ENCODE results near the gene DMRT3. TPM values are rescaled to one million over a fixed set of nuclear protein-coding genes. Genes with fewer than 3 reads are reported as not detected.

Gene DMRT3
- total and polyA plus RNA-seq, 2 donors from 2014 or later = not detected

DNA sequence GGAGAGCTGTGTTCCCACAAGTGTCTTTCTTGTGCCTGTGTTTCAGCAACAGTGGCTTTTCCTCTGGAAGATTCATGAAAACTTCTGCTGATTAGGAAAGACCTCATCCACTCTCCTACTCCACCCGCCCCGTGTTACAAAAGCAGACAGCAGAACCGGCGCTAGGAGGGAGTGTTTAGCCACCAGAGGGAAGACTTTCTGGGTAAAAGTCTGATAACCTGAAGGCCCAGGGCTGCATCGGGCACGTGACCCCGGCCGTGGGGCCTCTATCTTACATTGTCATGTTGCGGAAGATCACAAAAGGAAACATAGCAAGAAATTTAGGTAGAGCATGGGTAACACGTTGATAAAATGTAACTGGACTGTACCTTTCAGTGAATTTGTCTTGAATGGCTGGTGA lies 41.7 kb downstream of the DMRT3 start:
- Histone ChIP-seq H3K4me1 (ENCODE audit: control insufficient read depth in 2 of 3, insufficient read depth in 2 of 3, low read depth in 1 of 3, low read length in 3 of 3) (no peaks in the 10 kb centered on the region), H3K9me3 (ENCODE audit: control insufficient read depth in 2 of 3, insufficient read depth in 1 of 3, low read length in 3 of 3) (peaks cover 0 to 7% (median 3%) of the 10 kb centered on the region in 3 donors), H3K9ac (ENCODE audit: low read length in 3 of 3) (no peak overlapping the region), H3K27me3 (ENCODE audit: control insufficient read depth, insufficient read depth, low read length) (no peaks in the 10 kb centered on the region), H3K4me3 (ENCODE audit: low read length in 3 of 3) (no peak overlapping the region), H3K36me3 (ENCODE audit: control insufficient read depth in 2 of 3, insufficient read depth in 3 of 3, low read length in 3 of 3) (no peaks in the 10 kb centered on the region), H3K27ac (ENCODE audit: low read depth in 2 of 2, low read length in 2 of 2) (no peak overlapping the region)
- no peak for FAIRE-seq
- peak in 2 of 5 donors; percentile 36 to 39 for DNase-seq
- intact Hi-C loops (cut with DNase I) = no loop called here
- TF ChIP-seq, protein P1, sequence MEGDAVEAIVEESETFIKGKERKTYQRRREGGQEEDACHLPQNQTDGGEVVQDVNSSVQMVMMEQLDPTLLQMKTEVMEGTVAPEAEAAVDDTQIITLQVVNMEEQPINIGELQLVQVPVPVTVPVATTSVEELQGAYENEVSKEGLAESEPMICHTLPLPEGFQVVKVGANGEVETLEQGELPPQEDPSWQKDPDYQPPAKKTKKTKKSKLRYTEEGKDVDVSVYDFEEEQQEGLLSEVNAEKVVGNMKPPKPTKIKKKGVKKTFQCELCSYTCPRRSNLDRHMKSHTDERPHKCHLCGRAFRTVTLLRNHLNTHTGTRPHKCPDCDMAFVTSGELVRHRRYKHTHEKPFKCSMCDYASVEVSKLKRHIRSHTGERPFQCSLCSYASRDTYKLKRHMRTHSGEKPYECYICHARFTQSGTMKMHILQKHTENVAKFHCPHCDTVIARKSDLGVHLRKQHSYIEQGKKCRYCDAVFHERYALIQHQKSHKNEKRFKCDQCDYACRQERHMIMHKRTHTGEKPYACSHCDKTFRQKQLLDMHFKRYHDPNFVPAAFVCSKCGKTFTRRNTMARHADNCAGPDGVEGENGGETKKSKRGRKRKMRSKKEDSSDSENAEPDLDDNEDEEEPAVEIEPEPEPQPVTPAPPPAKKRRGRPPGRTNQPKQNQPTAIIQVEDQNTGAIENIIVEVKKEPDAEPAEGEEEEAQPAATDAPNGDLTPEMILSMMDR (IDR thresholded peaks at IDR 0.05; ENCODE audit: borderline replicate concordance, extremely low read depth, insufficient read depth) = peak; percentile 18

DNA sequence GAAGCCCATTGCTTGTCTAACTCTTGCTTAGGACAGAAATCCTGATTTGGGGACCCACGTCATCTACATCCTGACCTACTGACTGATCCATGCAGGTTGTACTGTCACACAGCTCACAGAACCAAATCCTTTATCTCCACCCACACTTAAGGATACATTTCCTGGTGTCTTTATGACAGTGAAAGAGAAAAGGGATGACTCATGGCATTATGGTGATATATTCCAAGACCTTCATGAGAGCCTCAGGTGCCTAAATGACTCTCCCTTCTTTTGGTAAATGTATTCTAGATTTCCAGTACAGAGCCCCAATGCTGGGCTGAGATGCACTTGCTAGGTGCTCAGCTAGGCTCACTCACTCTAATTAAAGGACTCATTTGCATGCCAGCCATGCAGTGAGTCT lies 47.7 kb downstream of the DMRT3 start:
- H3K4me1 ChIP-seq (ENCODE audit: control insufficient read depth in 2 of 3, insufficient read depth in 2 of 3, low read depth in 1 of 3, low read length in 3 of 3) = no peaks in the 10 kb centered on the region
- FAIRE-seq (no peak), DNase-seq (no peak)
- H3K27me3 ChIP-seq (ENCODE audit: control insufficient read depth, insufficient read depth, low read length) = no peaks in the 10 kb centered on the region
- no peaks in the 10 kb centered on the region for H3K36me3 ChIP-seq (ENCODE audit: control insufficient read depth in 2 of 3, insufficient read depth in 3 of 3, low read length in 3 of 3)
- H3K4me3 ChIP-seq (ENCODE audit: low read length in 3 of 3) = no peak overlapping the region
- no peak overlapping the region for H3K9ac ChIP-seq (ENCODE audit: low read length in 3 of 3)
- intact Hi-C loops (cut with DNase I) = no loop called here
- H3K9me3 ChIP-seq (ENCODE audit: control insufficient read depth in 2 of 3, insufficient read depth in 1 of 3, low read length in 3 of 3) = peaks cover 0 to 7% (median 3%) of the 10 kb centered on the region in 3 donors
- TF ChIP-seq, protein P1 (IDR thresholded peaks at IDR 0.05; ENCODE audit: borderline replicate concordance, extremely low read depth, insufficient read depth) = no peak
- H3K27ac ChIP-seq (ENCODE audit: low read depth in 2 of 2, low read length in 2 of 2) = no peak overlapping the region

DNA sequence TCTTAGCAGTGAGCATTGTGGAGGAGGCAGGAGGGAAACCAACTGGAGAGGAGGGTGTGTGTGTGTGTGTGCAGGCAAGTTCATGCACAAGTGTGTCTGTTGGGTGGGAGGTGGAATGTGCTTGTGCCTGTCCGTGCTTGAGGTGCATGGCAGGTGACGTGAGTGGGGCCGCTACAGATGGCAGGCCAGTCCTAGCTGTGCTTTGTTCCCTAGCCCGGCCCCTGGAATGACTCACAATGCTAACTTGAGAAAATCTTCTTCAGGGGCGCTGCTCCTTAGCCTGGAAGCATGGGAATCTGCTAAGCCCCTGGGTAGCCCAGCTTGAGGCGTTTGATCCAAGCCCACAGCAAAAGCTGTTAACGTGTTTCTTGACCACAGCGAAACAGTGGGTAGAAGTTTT lies 48.7 kb downstream of the DMRT3 start:
- Histone ChIP-seq H3K36me3 (ENCODE audit: control insufficient read depth in 2 of 3, insufficient read depth in 3 of 3, low read length in 3 of 3) (no peaks in the 10 kb centered on the region), H3K27me3 (ENCODE audit: control insufficient read depth, insufficient read depth, low read length) (peaks cover under 1% of the 10 kb centered on the region), H3K4me1 (ENCODE audit: control insufficient read depth in 2 of 3, insufficient read depth in 2 of 3, low read depth in 1 of 3, low read length in 3 of 3) (no peaks in the 10 kb centered on the region), H3K9ac (ENCODE audit: low read length in 3 of 3) (no peak overlapping the region), H3K4me3 (ENCODE audit: low read length in 3 of 3) (no peak overlapping the region), H3K9me3 (ENCODE audit: control insufficient read depth in 2 of 3, insufficient read depth in 1 of 3, low read length in 3 of 3) (peaks cover 0 to 7% (median 3%) of the 10 kb centered on the region in 3 donors), H3K27ac (ENCODE audit: low read depth in 2 of 2, low read length in 2 of 2) (no peak overlapping the region)
- FAIRE-seq (no peak), DNase-seq (no peak)
- TF ChIP-seq, protein P1 (IDR thresholded peaks at IDR 0.05; ENCODE audit: borderline replicate concordance, extremely low read depth, insufficient read depth) = no peak
- intact Hi-C loops (cut with DNase I) = no loop called here

DNA sequence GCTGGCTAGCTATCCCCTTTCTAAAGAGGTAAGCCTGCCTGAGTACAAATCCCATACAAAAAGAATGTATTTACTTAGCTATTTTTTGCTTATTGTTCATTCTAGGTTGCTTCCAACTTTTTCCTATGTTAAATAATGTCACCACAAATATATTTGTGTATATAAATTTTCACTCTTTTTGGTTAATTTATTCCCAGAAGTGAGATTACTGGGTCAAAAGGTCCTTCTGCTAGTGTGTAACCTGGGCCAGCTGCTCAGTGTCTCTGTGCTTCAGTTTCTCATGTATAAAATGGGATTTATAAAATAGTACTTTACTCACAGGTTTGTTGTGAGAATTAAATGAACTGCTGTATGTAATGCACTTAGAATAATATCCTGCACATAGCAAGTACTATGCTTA lies 49.8 kb downstream of the DMRT3 start:
- Histone ChIP-seq H3K9me3 (ENCODE audit: control insufficient read depth in 2 of 3, insufficient read depth in 1 of 3, low read length in 3 of 3) (peaks cover 0 to 7% (median 3%) of the 10 kb centered on the region in 3 donors), H3K27me3 (ENCODE audit: control insufficient read depth, insufficient read depth, low read length) (peaks cover 5% of the 10 kb centered on the region), H3K4me3 (ENCODE audit: low read length in 3 of 3) (no peak overlapping the region), H3K4me1 (ENCODE audit: control insufficient read depth in 2 of 3, insufficient read depth in 2 of 3, low read depth in 1 of 3, low read length in 3 of 3) (no peaks in the 10 kb centered on the region), H3K36me3 (ENCODE audit: control insufficient read depth in 2 of 3, insufficient read depth in 3 of 3, low read length in 3 of 3) (no peaks in the 10 kb centered on the region), H3K27ac (ENCODE audit: low read depth in 2 of 2, low read length in 2 of 2) (no peak overlapping the region), H3K9ac (ENCODE audit: low read length in 3 of 3) (no peak overlapping the region)
- TF ChIP-seq, protein P1 (IDR thresholded peaks at IDR 0.05; ENCODE audit: borderline replicate concordance, extremely low read depth, insufficient read depth) = no peak
- FAIRE-seq (no peak), DNase-seq (no peak)
- intact Hi-C loops (cut with DNase I) = no loop called here

All from kidney (tissue), 14 donors.